ENCODE data around the gene VPS54. TPM values are rescaled to one million over a fixed set of nuclear protein-coding genes. Genes with fewer than 3 reads are reported as not detected.
A peak's percentile ranks its signal among the peaks of the same experiment; 100 is the strongest.
"Not testable (repeated sequence)": the region's sequence is repeated elsewhere in the genome, so short reads cannot be mapped to it uniquely, and the experiment has no call there.

Gene VPS54
- total RNA-seq, 1 donor from 2014 or later, result 8.8 TPM

GRCh38 chr2:63865159-63865799, 153.9 kb downstream of the VPS54 start:
- no peak for DNase-seq
- no peak for ATAC-seq (ENCODE audit: poor library complexity)
- intact Hi-C loops (cut with DNase I), result no loop called here

GRCh38 chr2:63863707-63864106, 155.5 kb downstream of the VPS54 start:
- ATAC-seq (ENCODE audit: poor library complexity), result peak; percentile 47

GRCh38 chr2:63862806-63863205, 156.4 kb downstream of the VPS54 start:
- DNase-seq (no peak), ATAC-seq (ENCODE audit: poor library complexity) (peak; percentile 12)
- intact Hi-C loops (cut with DNase I), result loop anchor here (2.0 kb wide), 1 partner anchor 172 kb away; no protein-coding TSS in a partner anchor

More at GRCh38 chr2:63863707-63864106, 155.5 kb downstream of the VPS54 start:
- intact Hi-C loops (cut with DNase I), result loop anchor here (2.0 kb wide), 1 partner anchor 173 kb away; no protein-coding TSS in a partner anchor
- DNase-seq, result no peak

- ATAC-seq (ENCODE audit: poor library complexity) (peak; percentile 69), DNase-seq (no peak)
- intact Hi-C loops (cut with DNase I), result no loop called here
Measured at GRCh38 chr2:63861220-63861822, 157.9 kb downstream of the VPS54 start.

GRCh38 chr2:63858291-63858690, 160.9 kb downstream of the VPS54 start:
- no peak for DNase-seq
- intact Hi-C loops (cut with DNase I), result no loop called here
- no peak for ATAC-seq (ENCODE audit: poor library complexity)

GRCh38 chr2:63856303-63856603, 163.0 kb downstream of the VPS54 start:
- intact Hi-C loops (cut with DNase I), result no loop called here
- ATAC-seq (ENCODE audit: poor library complexity) (no peak), DNase-seq (no peak)

GRCh38 chr2:63855418-63856302, 163.6 kb downstream of the VPS54 start:
- ATAC-seq (ENCODE audit: poor library complexity) (no peak), DNase-seq (no peak)
- intact Hi-C loops (cut with DNase I), result no loop called here

- ATAC-seq (ENCODE audit: poor library complexity), result peak; percentile 26
- DNase-seq, result no peak
- intact Hi-C loops (cut with DNase I), result no loop called here
Measured at GRCh38 chr2:63853527-63854310, 165.5 kb downstream of the VPS54 start.

GRCh38 chr2:63851691-63852311, 167.4 kb downstream of the VPS54 start:
- intact Hi-C loops (cut with DNase I), result no loop called here
- DNase-seq (no peak), ATAC-seq (ENCODE audit: poor library complexity) (no peak)

- DNase-seq (no peak), ATAC-seq (ENCODE audit: poor library complexity) (no peak)
- intact Hi-C loops (cut with DNase I), result no loop called here
Measured at GRCh38 chr2:63850649-63851048, 168.6 kb downstream of the VPS54 start.

GRCh38 chr2:63850204-63850571, 169.0 kb downstream of the VPS54 start:
- intact Hi-C loops (cut with DNase I), result no loop called here
- ATAC-seq (ENCODE audit: poor library complexity) (no peak), DNase-seq (no peak)

- ATAC-seq (ENCODE audit: poor library complexity) (no peak), DNase-seq (no peak)
- intact Hi-C loops (cut with DNase I), result no loop called here
Measured at GRCh38 chr2:63849381-63850203, 169.6 kb downstream of the VPS54 start.

- intact Hi-C loops (cut with DNase I); DNase-seq; ATAC-seq (ENCODE audit: poor library complexity): not testable (repeated sequence)
Measured at GRCh38 chr2:63847571-63847970, 171.7 kb downstream of the VPS54 start.

- DNase-seq (no peak), ATAC-seq (ENCODE audit: poor library complexity) (peak; percentile 28)
- intact Hi-C loops (cut with DNase I), result no loop called here
Measured at GRCh38 chr2:63846487-63846886, 172.7 kb downstream of the VPS54 start.

GRCh38 chr2:63845866-63846265, 173.4 kb downstream of the VPS54 start:
- ATAC-seq (ENCODE audit: poor library complexity), result no peak
- intact Hi-C loops (cut with DNase I), result no loop called here
- DNase-seq, result no peak

- intact Hi-C loops (cut with DNase I), result loop anchor here (5.0 kb wide), 1 partner anchor 147 kb away; no protein-coding TSS in a partner anchor
- DNase-seq (no peak), ATAC-seq (ENCODE audit: poor library complexity) (no peak)
Measured at GRCh38 chr2:63844616-63845015, 174.6 kb downstream of the VPS54 start.

GRCh38 chr2:63843791-63844190, 175.4 kb downstream of the VPS54 start:
- intact Hi-C loops (cut with DNase I), result loop anchor here (5.0 kb wide), 1 partner anchor 146 kb away; no protein-coding TSS in a partner anchor
- no peak for DNase-seq
- no peak for ATAC-seq (ENCODE audit: poor library complexity)

GRCh38 chr2:63843093-63843492, 176.1 kb downstream of the VPS54 start:
- no peak for DNase-seq
- no peak for ATAC-seq (ENCODE audit: poor library complexity)
- intact Hi-C loops (cut with DNase I), result loop anchor here (5.0 kb wide), 1 partner anchor 146 kb away; no protein-coding TSS in a partner anchor
